Retinal pigment epithelial cell (primary cell): Measurements from ENCODE around the gene NSF.
"Not testable (repeated sequence)": the region's sequence is repeated elsewhere in the genome, so short reads cannot be mapped to it uniquely, and the experiment has no call there.

Experiments
- DNase-seq: peaks from one replicate; pipeline ENCODE4 v3.0.0-alpha.2; 2010; ENCODE audit warnings: low read depth
- H3K4me3 ChIP-seq: 2 replicates; pipeline ENCODE4 v1.5.1; 2011; ENCODE audit warnings: mild to moderate bottlenecking, low read length, control low read depth, moderate library complexity
- TF ChIP-seq, protein P1 (sequence below): conservative IDR thresholded peaks from 2 replicates; pipeline ENCODE4 v1.5.1; 2011; ENCODE audit warnings: low read depth, low read length, control low read depth, inconsistent platforms

The NSF gene

DNA sequence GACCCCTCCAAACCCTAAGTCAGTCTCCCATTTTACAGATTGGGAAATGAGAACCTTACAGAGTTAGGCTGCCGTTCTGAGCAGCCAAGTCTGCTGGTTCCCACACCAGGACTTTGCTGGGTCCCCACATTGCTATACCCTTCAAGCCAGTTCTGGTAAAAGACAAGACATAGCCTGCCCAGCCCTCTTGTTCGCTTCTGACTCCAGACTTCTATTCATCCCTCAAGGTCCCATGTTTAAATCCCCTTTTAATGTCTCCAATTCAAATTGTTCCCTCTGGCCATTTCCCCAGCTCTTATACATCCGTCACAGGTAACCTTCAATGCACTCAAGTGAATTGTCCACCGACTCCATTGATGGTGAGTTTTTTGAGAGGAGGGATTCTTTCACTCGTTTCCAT lies 197.8 kb downstream of the NSF start:
- no peak overlapping the region for H3K4me3 ChIP-seq
- TF ChIP-seq, protein P1, sequence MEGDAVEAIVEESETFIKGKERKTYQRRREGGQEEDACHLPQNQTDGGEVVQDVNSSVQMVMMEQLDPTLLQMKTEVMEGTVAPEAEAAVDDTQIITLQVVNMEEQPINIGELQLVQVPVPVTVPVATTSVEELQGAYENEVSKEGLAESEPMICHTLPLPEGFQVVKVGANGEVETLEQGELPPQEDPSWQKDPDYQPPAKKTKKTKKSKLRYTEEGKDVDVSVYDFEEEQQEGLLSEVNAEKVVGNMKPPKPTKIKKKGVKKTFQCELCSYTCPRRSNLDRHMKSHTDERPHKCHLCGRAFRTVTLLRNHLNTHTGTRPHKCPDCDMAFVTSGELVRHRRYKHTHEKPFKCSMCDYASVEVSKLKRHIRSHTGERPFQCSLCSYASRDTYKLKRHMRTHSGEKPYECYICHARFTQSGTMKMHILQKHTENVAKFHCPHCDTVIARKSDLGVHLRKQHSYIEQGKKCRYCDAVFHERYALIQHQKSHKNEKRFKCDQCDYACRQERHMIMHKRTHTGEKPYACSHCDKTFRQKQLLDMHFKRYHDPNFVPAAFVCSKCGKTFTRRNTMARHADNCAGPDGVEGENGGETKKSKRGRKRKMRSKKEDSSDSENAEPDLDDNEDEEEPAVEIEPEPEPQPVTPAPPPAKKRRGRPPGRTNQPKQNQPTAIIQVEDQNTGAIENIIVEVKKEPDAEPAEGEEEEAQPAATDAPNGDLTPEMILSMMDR = no peak
- DNase-seq = no peak

DNA sequence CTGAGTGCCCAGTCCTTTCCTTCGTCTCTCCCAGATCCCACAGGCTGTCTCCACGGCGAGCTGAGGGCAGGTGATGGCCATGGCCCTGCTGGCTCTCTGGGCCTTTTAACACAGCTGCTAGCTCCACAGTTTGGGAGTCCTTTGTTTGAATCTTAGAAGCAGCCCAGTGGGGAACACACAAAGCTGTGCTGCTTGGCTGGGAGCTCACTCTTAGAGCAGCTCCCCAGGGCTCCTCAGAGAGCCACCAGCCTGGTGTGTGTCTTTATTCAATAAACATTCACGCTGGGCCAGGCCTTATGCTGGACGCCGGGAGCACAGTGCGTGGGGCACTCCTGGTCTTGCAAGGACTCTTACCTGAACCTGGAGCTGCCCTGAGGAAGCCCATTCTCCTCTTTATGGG lies 198.3 kb downstream of the NSF start:
- no peak overlapping the region for H3K4me3 ChIP-seq
- TF ChIP-seq, protein P1 = no peak
- DNase-seq = no peak

DNA sequence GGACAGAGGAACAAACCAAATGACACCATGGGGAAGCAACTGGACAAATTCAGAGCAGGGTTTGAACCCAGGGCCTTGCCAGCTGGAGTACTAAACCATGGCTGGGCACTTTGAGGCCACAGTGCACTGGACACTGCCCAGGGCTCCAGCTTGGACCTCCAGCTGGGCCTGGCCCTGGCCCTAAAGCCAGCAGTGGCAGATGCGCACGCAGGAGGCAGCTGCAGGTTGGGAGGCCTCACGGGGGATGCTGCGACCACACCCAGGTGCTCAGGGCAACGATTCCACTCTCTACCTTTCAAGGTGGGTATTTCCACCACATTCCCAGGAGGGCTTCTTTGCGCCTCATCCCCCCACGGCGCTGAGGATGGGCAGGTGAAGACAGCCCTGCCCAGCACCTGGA lies 199.1 kb downstream of the NSF start:
- DNase-seq = no peak
- no peak overlapping the region for H3K4me3 ChIP-seq
- TF ChIP-seq, protein P1 = no peak

DNA sequence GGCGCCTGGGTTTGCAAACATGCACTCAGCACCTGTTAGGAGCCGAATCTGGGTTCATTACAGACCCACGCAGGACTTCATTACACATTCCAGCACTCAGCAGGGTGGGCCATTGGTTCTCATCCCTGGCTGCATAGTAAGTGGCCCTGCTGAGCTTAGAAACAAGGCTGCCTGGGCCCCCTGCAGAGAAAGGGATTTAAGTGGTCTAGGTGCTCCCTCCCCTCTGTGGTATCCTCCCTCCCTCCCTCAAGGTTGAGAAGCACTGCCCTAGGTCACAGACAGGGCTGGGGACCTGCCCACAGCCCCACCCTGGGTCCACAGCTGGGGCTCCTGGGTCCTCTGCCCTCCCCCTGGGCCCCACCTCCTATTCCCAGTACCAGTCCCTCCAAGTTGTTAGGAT lies 199.7 kb downstream of the NSF start:
- no peak overlapping the region for H3K4me3 ChIP-seq
- no peak for DNase-seq
- TF ChIP-seq, protein P1 = no peak

DNA sequence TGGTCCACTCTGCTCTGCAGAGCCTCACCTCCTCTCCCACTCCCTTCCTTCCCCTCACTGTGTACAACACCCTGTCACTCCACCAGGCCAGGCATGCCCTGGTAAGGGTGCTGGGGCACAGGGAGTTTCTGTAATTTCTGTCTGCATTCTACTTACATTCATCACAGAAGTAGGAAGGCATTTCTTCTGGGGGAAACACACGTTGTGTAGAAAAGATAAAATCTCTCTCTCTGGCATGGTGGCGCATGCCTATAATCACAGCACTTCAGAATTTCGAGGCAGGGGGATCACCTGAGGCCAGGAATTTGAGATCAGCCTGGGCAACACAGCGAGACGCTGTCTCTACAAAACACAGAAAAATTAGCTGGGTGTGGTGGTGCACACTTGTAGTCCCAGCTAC lies 201.1 kb downstream of the NSF start:
- DNase-seq = no peak
- no peak overlapping the region for H3K4me3 ChIP-seq
- TF ChIP-seq, protein P1 = no peak

DNA sequence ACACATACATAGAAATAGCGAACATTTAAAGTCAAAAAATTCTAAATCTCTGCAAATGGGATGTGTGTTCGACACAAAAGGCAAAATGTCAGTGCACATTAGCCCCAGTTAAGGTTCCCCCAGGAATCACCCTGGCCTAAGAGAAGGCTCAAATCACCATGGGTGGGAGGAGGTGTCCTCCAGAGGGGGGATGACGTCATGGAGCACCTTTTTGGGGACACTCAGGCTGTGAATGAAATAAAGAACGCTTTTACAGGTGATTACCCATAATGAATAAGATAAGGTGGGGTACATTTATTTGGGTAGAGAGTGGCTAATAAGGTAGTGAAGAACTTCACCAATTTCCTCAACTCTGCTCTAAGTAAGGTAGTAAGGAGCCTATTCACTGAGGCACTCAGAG lies 201.6 kb downstream of the NSF start:
- no peak for DNase-seq
- TF ChIP-seq, protein P1 = no peak
- no peak overlapping the region for H3K4me3 ChIP-seq

DNA sequence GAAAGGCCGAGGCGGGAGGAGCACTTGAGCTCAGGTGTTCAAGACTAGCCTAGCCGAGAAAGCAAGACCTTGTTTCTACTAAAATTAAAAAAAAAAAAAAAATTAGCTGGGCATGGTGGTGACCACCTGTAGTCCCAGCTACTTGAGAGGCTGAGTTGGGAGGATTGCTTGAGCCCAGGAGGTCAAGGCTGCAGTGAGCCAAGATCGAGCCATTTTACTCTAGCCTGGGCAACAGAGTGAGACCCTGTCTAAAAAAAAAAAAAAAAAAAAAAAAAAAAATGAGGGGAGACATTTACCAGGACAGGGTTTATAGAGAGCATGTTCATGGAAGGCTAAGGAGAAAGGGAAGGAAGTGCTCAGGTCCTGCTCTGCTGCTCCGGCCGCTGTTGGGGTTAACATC lies 202.6 kb downstream of the NSF start:
- H3K4me3 ChIP-seq = not testable (repeated sequence)

DNA sequence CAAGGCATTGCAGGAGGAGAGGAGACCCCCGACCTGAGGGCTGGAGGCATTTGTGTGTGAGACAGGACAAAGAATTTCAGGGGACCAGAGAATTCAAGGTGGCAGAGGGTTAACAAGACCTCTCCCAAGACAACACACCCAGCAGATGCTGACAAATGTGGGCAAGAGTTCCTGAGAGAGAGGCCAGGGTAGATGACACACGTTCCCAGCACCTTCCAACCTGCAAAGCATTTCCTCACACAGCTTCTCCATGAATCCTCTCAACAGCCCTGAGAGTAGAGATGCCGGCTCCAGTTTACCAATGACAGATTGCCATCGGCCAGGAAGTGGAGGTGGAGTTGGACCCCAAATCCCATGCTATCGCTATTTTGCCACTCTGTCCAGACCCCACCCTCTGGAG lies 203.1 kb downstream of the NSF start:
- no peak for DNase-seq
- TF ChIP-seq, protein P1 = no peak
- no peak overlapping the region for H3K4me3 ChIP-seq

More for the DNA sequence above, 202.6 kb downstream of the NSF start:
- not testable (repeated sequence) for DNase-seq
